Retina (tissue), 1 donor: ENCODE data around the gene UBAC2.

Experiments used
- DNase-seq: peaks from one replicate; pipeline ENCODE4 v3.0.0-alpha.2; 2016

UBAC2 gene

DNA sequence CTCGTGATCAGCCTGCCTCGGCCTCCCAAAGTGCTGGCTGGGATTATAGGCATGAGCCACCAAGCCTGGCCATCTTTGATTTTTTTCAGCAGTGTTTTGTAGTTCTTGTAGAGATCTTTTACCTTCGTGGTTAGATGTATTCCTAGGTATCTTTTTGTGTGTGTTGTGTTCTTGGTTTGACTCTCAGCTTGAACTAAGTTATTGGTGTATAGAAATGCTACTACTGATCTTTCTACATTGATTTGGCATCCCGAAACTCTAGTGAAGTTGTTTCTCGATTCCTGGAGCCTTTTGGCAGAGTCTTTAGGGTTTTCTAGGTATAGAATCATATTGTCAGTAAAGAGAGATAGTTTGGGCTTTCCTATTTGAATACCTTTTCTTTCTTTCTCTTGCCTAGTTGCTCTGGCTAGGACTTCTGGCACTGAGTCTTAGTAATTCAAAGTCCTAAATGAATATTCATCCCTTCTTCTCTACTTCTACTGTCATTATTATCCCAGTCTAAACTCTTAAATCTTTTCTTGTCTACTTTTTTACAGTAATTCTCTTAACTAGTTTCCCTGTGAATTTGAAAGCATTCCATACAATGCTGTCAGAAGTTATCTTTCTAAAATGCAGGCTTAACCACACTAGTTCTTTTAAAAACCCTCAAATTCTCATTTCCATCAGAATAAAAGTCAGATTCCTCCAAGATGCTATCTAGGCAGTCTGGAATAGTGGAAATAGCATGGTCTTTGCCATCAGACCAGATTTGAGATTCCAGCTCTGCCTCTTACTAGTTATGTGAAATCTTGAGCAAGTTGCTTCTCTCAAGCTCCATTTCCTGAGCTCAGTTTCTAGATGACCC, 50.5 kb downstream of the UBAC2 start:
- DNase-seq: no peak

- DNase-seq: no peak
These were observed 51.3 kb downstream of the UBAC2 start for GRCh38 chr13:99251921-99252320.

- DNase-seq: no peak
These were observed 54.2 kb downstream of the UBAC2 start for GRCh38 chr13:99254830-99255229.

DNA sequence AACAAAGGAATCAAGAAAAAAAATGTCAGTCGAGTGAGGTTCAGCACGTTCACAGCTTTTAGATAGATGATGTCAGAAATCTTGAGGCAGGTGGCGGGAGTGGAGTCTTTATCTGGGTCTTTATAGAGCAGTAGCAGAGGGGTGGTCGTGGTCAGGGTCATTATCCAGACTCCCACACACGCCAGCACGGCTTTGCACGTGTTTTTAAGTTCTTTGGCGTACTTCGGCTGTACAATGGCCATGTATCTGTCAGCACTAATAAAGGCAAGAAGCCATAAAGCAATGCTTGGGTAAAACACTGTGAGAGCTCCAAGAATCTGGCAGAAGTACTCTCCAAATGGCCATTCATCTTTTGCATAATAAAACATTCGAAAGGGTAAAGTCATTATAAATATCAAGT, 54.6 kb downstream of the UBAC2 start:
- peak; percentile 42 for DNase-seq

DNA sequence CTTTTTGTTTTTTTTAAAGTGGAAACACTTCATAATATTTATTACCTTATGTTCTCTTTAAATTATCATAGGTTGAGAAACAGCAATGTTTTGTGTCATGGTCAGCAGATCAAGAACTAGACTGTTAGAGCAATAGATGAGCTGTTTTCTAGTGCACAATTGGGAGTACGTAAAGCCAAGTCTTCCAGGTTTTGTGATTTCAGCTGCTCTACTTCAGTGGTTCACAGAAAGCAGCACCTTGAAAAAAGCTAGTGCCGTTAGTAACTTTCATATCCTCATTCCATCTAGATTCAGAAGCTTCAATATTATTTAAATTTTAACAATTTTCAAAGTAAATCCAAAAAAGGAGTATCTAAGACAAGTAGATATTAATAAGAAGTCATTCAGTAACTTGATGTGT, 55.6 kb downstream of the UBAC2 start:
- DNase-seq: no peak

- no peak for DNase-seq
These were observed 56.1 kb downstream of the UBAC2 start for GRCh38 chr13:99256709-99257108.

- DNase-seq: no peak
These were observed 56.6 kb downstream of the UBAC2 start for GRCh38 chr13:99257291-99257690.

DNA sequence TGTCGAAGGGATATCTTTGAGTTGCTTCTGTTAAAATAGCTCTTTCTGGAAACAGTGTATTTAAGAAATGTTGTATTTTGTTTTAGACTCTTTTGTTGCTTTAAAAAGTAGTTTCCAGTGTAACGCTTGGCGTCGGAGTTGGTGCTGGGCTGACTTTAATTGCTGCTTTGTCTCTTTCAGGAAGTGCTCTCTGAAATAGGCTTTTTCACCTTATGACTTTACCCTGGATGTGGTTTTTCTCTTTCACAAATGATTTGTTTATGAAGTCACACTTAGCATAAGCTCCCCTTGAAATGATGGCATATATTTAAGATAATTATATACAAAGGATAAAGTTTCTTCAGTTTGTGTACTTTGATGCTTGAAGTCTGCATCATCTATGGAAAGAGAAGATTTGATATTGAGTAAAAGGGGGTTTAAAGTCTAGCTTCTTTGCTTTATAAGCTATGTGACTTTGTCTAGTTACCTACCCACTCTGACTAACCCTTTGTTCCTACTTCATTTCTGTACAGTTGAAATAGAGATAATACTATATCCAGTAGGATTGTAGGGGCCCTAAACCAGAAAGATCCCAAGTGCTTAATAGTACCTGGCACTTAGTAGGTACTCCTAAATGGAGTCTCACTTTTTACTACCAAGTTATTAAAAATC, 57.7 kb downstream of the UBAC2 start, which contains the start of gene GPR18:
Gene GPR18, minus strand, starts transcription at position 170 of the 651 bp plus-strand sequence. CDS start 2,507 bp downstream, outside the sequence.
- no peak for DNase-seq

DNA sequence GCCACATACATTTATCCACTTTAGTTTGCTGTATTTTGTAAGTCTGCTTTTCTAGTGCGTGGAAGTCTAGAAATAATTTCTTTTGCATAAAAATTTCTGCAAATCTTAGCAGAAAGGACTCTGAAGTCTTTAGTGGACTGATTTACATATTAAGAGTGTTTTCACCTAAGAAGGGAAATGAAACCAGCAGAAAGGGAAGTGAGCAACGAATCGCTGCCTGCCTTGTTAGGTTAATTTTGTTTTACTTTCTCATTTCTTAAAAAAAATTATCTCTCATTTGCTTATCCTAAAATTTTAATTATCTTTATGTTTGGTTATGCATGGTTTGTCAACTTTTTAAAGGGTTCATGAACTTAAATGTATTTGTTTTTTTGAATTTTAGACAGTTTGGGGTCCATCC, 58.3 kb downstream of the UBAC2 start:
- no peak for DNase-seq

DNA sequence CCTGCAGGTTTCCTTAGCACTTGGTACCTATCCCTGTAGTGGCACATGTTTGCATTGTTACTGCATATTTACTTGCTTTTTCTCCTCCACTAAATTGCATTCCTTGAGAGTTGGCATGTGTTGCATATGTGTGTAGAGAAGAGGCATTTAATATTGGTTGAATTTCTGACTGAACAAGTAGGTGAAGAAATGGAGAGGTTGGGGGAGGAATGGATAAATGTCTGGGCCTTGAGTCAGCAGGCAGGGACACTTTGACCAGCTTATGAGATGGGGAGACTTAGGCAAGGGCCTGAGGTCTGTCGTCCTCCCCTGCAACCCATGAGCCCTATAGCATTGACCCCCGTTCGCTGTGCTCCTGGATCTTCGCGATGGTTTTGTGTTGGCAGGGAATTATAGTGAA, 59.6 kb downstream of the UBAC2 start:
- DNase-seq: no peak

GRCh38 chr13:99261059-99261458, 60.4 kb downstream of the UBAC2 start:
- no peak for DNase-seq

DNA sequence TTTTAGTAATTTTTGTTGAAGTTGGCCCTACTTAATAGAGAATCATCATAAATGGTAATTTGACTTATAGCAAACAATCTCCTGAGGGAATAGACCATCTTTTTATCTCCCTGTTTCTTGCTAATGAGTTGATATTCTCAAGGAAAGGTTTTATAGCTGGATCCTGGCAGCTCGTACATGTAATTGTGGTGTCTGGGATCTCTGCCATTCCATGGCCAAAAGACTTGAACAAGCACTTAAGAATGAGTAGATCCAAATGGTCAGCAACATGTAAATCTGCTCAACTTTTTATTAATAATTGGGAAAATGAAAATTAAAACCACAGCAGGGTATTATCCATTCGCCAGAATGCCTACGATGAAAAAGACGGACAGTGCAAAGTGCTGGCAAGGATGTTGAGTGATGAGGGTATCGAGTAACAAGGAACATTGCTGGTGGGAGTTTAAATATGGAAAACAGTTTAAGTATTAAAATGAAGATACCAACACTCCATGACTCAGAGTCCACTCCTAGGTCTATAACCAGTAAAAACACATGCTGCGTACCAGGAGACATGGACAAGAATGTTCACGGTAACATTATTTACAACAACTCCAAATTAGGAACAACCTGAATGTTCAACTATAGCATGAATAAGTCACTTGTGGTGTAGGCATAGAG, 62.6 kb downstream of the UBAC2 start:
- DNase-seq: no peak

GRCh38 chr13:99264051-99264450, 63.4 kb downstream of the UBAC2 start:
- no peak for DNase-seq

- DNase-seq: peak; percentile 17
These were observed 64.6 kb downstream of the UBAC2 start for GRCh38 chr13:99265162-99265800.

GRCh38 chr13:99265821-99266426, 65.3 kb downstream of the UBAC2 start:
- DNase-seq: peak; percentile 48

GRCh38 chr13:99266827-99267226, 66.2 kb downstream of the UBAC2 start:
- no peak for DNase-seq

DNA sequence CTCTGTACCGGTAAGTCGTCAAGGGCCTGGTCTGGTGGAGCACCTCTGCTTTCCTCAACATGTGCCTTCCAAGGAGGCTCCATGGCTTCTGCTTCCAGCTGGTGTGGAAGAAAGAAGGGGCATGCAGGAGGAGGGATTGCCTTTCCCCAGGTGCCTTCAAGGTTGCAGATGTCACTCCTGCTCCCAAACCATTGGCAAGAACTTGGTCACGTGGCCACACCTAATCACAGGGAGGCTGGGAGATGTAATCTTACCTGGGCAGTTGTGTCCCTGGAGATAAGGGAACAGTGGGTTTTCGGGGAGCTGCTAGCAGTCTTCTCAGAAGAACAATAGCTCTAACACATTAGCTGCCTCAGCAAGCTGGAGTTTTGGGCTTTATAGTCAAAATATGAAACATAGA, 67.3 kb downstream of the UBAC2 start:
- DNase-seq: no peak

DNA sequence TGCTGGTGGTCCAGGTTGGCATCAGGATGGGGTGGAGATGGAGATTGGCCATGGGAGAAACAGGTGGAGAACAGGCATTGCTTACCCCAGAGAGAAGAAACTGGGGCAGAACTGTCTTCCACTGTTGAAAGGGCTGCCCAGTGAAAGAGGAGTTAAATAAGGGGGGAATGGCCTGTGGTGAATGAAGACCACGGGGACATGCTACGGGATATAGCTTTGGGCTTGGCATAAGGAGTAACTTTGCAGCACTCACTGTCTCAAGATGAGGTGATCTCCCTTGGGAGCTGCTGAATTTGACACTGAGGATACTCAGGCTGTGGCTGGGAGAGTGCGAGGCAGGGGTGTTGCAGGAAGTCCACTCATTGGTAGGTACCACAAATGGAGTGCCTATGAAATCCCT, 68.2 kb downstream of the UBAC2 start:
- no peak for DNase-seq

GRCh38 chr13:99269627-99270241, 69.1 kb downstream of the UBAC2 start:
- DNase-seq: no peak

GRCh38 chr13:99270518-99270917, 69.9 kb downstream of the UBAC2 start:
- no peak for DNase-seq

GRCh38 chr13:99271249-99271648, 70.6 kb downstream of the UBAC2 start:
- no peak for DNase-seq

DNA sequence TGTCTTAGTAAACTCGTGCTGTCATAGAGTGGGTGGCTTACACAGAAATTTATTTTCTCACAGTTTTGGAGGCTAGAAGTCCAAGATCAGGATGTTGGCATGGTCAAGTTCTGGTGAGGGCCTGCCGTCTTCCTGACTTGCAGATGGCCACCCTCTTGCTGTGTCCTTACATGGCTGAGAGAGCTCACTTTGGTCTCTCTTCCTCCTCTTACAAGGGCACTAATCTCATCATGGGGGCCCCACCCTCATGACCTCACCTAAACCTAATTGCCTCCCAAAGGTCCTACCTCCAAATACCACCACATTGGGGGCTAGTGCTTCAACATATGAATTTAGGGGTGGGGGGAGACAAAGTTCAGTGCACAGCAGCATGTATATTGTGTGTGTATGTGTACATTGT, 71.8 kb downstream of the UBAC2 start:
- no peak for DNase-seq
